HG03558 (cell line): Measurements from ENCODE around the gene NR1I3.
"Not testable (repeated sequence)": the region's sequence is repeated elsewhere in the genome, so short reads cannot be mapped to it uniquely, and the experiment has no call there.

ENCODE experiments used
- ATAC-seq: cut with Tn5 transposase; IDR thresholded peaks from one replicate; pipeline ENCODE4 v1.9.1; 2021; ENCODE audit warnings: moderate number of reproducible peaks; ENCODE audit not compliant: unreplicated experiment; ENCODE audit errors: extremely low read depth

NR1I3 gene

GRCh38 chr1:161255302-161255701 is 17.3 kb upstream of the NR1I3 start:
- not testable (repeated sequence) for ATAC-seq

- no peak for ATAC-seq
Measured at GRCh38 chr1:161251579-161251978, 13.6 kb upstream of the NR1I3 start.

GRCh38 chr1:161250829-161251228 is 12.8 kb upstream of the NR1I3 start:
- no peak for ATAC-seq

- ATAC-seq = not testable (repeated sequence)
Measured at GRCh38 chr1:161250100-161250499, 12.1 kb upstream of the NR1I3 start.

- no peak for ATAC-seq
Measured at GRCh38 chr1:161244888-161245287, 6.9 kb upstream of the NR1I3 start.

GRCh38 chr1:161242313-161242712 is 4.3 kb upstream of the NR1I3 start:
- ATAC-seq = no peak

- ATAC-seq = no peak
Measured at GRCh38 chr1:161241682-161242081, 3.7 kb upstream of the NR1I3 start.

GRCh38 chr1:161235957-161236775 is 1.8 kb downstream of the NR1I3 start:
- no peak for ATAC-seq

- no peak for ATAC-seq
Measured at GRCh38 chr1:161233102-161233501, 4.9 kb downstream of the NR1I3 start.

GRCh38 chr1:161230762-161231161 is 7.2 kb downstream of the NR1I3 start:
- no peak for ATAC-seq

- ATAC-seq = no peak
Measured at GRCh38 chr1:161229896-161230295, 8.1 kb downstream of the NR1I3 start.

- no peak for ATAC-seq
Measured at GRCh38 chr1:161228032-161228431, 10.0 kb downstream of the NR1I3 start.

GRCh38 chr1:161227196-161227871 is 10.7 kb downstream of the NR1I3 start:
- ATAC-seq = no peak

GRCh38 chr1:161226759-161227158 is 11.2 kb downstream of the NR1I3 start:
- ATAC-seq = no peak

DNA sequence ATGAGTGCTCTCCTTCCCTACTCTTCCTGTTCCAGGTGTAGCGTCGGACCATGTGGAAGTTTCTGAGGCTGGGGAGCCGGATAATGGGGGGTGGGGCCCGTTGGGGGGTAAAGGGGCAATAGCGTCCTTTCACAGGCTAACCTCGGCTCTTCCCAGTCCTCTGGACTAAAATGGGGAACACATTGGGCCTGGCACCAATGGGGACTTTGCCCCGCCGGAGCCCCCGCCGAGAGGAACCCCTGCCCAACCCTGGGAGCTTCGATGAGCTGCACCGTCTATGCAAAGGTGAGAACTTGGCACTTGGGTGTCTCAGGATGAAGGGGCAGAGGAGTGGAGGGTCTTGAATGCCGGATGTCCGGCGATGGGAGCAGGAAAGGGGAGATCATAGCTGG is 11.7 kb downstream of the NR1I3 start:
- no peak for ATAC-seq

- peak; percentile 89 for ATAC-seq
Measured at GRCh38 chr1:161225534-161226319, 12.3 kb downstream of the NR1I3 start, which contains the start of gene TOMM40L. TSS of gene TOMM40L (plus strand) at chr1:161226060. CDS start at chr1:161226490, 430 bp downstream.

DNA sequence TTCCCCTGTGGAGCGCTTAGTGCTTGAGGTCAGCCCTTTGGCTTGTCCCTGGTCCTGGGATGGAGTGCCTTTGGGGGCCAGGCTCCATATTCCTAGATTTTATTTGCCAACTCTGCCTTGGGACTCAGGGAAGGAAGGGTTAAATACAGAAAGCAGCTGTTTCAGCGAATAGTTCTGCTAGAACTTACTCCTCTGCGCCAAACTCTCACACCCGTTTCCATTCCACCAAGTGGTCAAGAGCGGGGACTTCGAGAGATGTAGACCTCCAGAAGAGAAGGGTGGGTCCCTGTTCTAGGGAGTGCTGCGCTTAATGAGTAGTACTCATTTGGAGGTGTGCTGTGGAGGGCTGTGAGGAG is 12.8 kb downstream of the NR1I3 start:
- no peak for ATAC-seq

DNA sequence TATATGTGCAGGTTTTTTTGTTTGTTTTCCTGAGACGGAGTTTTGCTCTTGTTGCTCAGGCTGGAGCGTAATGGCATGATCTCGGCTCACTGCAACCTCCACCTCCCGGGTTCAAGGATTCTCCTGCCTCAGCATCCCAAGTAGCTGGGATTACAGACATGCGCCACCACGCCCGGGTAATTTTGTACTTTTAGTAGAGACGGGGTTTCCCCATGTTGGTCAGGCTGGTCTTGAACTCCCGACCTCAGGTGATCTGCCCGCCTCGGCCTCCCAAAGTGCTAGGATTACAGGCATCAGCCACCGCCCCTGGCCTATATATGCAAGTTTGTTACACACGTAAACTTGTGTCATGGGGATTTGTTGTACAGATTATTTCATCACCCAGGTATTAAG is 13.3 kb downstream of the NR1I3 start:
- not testable (repeated sequence) for ATAC-seq

DNA sequence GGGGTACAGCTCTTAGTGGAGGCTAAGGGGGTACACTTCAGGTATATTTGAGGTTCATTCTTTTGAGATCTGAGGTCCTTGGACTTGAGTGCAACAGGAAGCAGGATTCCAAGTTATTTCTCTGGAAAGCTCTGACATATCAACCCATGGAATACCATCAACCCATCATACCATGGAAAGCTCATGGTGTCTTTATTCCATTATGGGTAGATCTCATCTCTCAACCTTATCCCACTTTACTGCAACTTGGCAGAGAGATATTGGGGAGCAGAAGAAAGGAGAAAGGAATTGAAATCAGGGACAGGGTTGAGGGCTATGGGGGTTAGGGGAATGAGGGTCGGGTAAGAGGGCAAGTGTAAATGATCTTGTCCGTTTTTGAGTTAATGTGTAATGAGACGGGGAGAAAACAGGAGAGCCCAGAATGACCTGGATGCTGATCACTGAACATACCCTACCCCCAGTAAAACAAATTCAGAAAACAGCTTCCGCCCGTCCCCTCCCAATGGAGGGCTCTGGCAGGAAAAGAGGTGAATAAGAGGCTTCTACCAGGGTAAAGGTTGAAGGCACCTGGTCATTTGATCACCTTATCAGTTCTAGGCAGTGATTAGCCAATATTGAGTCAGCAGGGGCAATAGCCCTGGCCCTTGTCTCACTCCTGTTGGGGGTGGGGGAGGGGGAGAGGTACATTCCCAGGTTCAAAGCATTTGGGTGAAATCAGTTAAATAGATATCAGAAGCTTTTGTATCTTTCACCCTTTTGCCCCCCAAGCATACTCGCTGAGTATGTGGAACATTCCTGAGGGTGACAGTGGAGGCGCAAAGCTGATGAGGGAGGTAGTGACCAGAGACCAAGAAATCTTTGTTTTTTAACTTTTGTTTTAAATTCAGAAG is 14.0 kb downstream of the NR1I3 start:
- ATAC-seq = no peak
